Fibroblast of the aortic adventitia (primary cell): Measurements from ENCODE around the gene ARHGAP11A. TPM values are rescaled to one million over a fixed set of nuclear protein-coding genes. Genes with fewer than 3 reads are reported as not detected.

ENCODE experiments used
- DNase-seq: peaks from one replicate; pipeline ENCODE4 v3.0.0-alpha.2; 2010; ENCODE audit warnings: low read depth
- H3K4me3 ChIP-seq: 2 replicates; pipeline ENCODE4 v1.5.1; 2011; ENCODE audit warnings: low read depth, mild to moderate bottlenecking, control low read depth, low read length, moderate library complexity
- CTCF ChIP-seq: IDR thresholded peaks from 2 replicates; pipeline ENCODE4 v1.5.1; 2011; ENCODE audit warnings: mild to moderate bottlenecking, low read length, control low read depth, inconsistent platforms; ENCODE audit not compliant: insufficient read depth
- total RNA-seq: library from RNA; depleted of rRNA; stranded (reverse); fragments of >200 nt; gene quantifications from 2 replicates; pipeline ENCODE4 v1.2.3, GENCODE V29; 2012; ENCODE audit warnings: low replicate concordance

Gene ARHGAP11A
- total RNA-seq, 1 donor, result 33.9 TPM

- peak overlapping the region; percentile 26 for H3K4me3 ChIP-seq
- DNase-seq, result peak; percentile 96
- no peak for TF ChIP-seq CTCF
These were observed 54.8 kb downstream of the ARHGAP11A start for GRCh38 chr15:32669896-32670611.

- no peak overlapping the region for H3K4me3 ChIP-seq
- TF ChIP-seq CTCF, result no peak
- no peak for DNase-seq
These were observed 55.3 kb downstream of the ARHGAP11A start for GRCh38 chr15:32670623-32671022.

- no peak for TF ChIP-seq CTCF
- DNase-seq, result no peak
These were observed 56.3 kb downstream of the ARHGAP11A start for GRCh38 chr15:32671339-32672325.

GRCh38 chr15:32674681-32675080 is 59.4 kb downstream of the ARHGAP11A start:
- no peak for TF ChIP-seq CTCF
- DNase-seq, result no peak

More at GRCh38 chr15:32671339-32672325, 56.3 kb downstream of the ARHGAP11A start:
- H3K4me3 ChIP-seq, result no peak overlapping the region

GRCh38 chr15:32675466-32675865 is 60.2 kb downstream of the ARHGAP11A start:
- no peak overlapping the region for H3K4me3 ChIP-seq
- DNase-seq, result no peak
- no peak for TF ChIP-seq CTCF

More at GRCh38 chr15:32674681-32675080, 59.4 kb downstream of the ARHGAP11A start:
- no peak overlapping the region for H3K4me3 ChIP-seq

GRCh38 chr15:32676169-32676568 is 60.9 kb downstream of the ARHGAP11A start:
- no peak for DNase-seq
- H3K4me3 ChIP-seq, result no peak overlapping the region
- no peak for TF ChIP-seq CTCF
